Thyroid gland (tissue), 4 donors: ENCODE measurements around the gene RPS15.

Experiments used
- CTCF ChIP-seq, 6 experiments: fragments of 200-600 bp in 3 of 6; fragments of 450-650 bp in 3 of 6; sonication (generic) in 3 of 6; IDR thresholded peaks; one replicate each; pipeline ENCODE4 v1.5.1; 2016 to 2019; ENCODE audit warnings: antibody characterized with exemption in 6 of 6, mild to moderate bottlenecking in 2 of 6, inconsistent platforms in 1 of 6, moderate library complexity in 1 of 6
- POLR2A ChIP-seq, 2 donors: fragments of 450-650 bp; IDR thresholded peaks; one replicate each; pipeline ENCODE4 v1.6.1; 2017; ENCODE audit warnings: antibody characterized with exemption in 2 of 2, mild to moderate bottlenecking in 2 of 2, moderate library complexity in 1 of 2

DNA sequence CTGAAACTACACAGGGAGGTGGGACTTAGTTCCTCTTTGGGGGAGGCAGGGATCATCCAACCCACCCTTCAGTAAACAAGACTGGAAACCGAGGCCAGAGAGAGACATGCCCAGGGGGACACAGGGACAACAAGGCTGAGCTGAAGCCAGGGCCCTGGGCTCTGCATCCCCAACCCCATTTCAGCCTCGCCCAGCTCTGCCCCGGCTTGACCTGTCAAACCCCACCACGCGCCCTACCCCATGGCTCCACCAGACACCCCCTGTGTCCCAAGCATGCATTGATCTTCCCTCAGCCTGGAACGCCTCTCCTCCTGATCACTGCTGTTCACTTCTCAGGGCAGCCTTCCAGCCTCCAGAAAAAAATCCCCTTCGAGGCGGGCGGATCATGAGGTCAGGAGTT lies 9.7 kb downstream of the RPS15 start:
- TF ChIP-seq CTCF (IDR thresholded peaks at IDR 0.05) (no peak), POLR2A (IDR thresholded peaks at IDR 0.05) (no peak)
